MM.1S (cell line): ENCODE measurements around the gene TMEM132D.

Experiments used
- EZH2 ChIP-seq: fragments of 300-600 bp; sonication (generic); optimal IDR thresholded peaks from 2 replicates; pipeline ENCODE3; 2017; ENCODE audit warnings: low read depth, mild to moderate bottlenecking, antibody characterized with exemption, low read length, mixed read lengths
- TF ChIP-seq, protein P1 (sequence below): fragments of 300-600 bp; sonication (generic); IDR thresholded peaks from 2 replicates; pipeline ENCODE4 v1.5.1; 2016; ENCODE audit warnings: antibody characterized with exemption, low read length, mixed read lengths

DNA sequence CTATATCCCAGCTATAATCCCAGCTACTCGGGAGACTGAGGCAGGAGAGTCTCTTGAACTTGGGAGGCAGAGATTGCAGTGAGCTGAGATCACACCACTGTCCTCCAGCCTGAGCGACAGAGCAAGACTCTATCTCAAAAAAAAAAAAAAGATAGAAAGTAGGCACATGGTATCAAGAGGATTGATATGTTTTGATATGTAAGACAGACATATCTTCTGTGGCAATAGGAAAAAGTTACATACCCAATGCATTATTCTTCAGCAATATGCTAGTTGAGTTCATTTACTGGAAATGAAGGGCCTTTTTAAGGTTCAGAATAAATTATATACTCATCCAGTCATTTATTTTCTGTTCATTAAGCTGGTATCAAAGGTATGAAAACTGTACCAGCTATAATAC lies 657.2 kb downstream of the TMEM132D start:
- TF ChIP-seq, protein P1, sequence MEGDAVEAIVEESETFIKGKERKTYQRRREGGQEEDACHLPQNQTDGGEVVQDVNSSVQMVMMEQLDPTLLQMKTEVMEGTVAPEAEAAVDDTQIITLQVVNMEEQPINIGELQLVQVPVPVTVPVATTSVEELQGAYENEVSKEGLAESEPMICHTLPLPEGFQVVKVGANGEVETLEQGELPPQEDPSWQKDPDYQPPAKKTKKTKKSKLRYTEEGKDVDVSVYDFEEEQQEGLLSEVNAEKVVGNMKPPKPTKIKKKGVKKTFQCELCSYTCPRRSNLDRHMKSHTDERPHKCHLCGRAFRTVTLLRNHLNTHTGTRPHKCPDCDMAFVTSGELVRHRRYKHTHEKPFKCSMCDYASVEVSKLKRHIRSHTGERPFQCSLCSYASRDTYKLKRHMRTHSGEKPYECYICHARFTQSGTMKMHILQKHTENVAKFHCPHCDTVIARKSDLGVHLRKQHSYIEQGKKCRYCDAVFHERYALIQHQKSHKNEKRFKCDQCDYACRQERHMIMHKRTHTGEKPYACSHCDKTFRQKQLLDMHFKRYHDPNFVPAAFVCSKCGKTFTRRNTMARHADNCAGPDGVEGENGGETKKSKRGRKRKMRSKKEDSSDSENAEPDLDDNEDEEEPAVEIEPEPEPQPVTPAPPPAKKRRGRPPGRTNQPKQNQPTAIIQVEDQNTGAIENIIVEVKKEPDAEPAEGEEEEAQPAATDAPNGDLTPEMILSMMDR: no peak
- no peak for TF ChIP-seq EZH2
